HG02970 (cell line): ENCODE results near the gene SGPP1.
A peak's percentile ranks its signal among the peaks of the same experiment; 100 is the strongest.
"Not testable (repeated sequence)": the region's sequence is repeated elsewhere in the genome, so short reads cannot be mapped to it uniquely, and the experiment has no call there.

Source experiments
- ATAC-seq: cut with Tn5 transposase; IDR thresholded peaks from one replicate; pipeline ENCODE4 v1.9.1; 2021; ENCODE audit warnings: mild to moderate bottlenecking, moderate library complexity, moderate number of reproducible peaks; ENCODE audit not compliant: unreplicated experiment, low FRiP score

SGPP1 gene

DNA sequence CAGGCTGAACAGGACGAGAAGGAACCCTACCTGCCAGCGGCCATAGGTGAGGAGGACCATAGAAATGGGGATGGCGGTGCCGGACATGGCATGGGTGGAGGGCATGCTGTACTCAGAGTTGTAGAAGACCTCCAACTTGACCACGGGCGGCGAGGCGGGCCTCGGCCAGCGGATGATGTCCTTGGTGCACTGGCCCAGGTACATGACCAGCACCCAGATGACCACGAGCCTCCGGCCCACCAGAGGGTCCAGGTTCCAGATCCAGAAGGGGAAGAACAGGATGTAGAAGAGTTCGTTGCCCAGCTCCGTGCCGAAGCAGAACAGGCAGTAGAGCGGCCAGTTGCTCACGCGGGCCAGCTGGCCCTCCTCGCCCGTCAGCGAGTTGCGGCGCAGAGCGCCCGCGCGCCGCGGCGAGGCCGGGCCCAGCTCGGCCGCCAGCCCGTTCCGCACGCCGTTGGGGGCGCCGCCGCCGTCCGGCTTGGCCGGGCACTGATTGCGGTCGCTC is 582 bp downstream of the SGPP1 start:
- ATAC-seq = peak; percentile 24

DNA sequence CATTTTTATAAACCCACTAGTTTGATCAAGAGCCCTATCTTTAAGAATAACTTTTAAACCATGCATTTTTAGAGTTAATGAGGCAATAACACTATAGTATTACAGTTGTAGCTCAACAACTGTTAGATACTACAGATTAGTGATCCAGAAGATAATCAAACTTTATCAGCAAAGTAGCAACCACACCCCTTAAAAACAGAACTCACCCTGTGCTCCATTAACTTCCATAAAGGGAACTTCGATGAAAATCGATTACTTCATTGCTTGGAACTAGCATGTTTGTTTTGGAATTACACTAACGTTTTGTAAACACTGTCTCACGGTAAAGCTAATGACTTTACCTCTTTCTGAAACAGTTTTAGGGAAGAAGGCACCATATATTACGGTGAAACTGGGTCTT is 1.4 kb downstream of the SGPP1 start:
- ATAC-seq = no peak

DNA sequence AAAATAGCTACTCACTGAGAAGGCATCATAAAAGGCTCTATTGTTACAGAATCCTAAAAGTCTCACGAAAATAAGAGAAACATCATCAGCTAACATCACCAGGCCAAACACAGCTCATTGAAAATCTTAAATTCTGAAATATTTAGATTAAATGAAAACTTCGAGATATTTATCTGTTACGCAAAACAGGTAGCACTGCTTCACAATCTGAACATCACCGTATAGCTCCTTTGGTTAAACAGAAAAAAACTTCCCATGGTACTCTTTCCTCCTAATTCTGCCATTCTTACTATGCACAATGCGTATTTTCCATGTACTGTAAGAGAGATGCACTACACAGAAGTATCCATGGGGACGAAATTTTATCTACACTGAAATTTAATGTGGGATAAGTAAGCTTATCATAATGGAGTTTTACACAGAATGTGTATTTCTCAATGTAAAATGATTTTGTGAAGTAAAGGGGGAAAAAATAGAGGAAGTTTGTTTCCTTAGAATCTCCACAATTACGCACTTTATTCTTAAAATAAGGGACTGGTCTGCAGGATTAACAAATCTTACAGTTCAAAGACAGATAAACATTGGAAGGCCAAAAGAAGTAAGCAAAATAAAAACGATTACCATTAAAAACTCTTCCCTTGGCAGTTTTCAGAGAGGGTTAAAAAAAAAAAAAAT is 1.9 kb downstream of the SGPP1 start:
- no peak for ATAC-seq

DNA sequence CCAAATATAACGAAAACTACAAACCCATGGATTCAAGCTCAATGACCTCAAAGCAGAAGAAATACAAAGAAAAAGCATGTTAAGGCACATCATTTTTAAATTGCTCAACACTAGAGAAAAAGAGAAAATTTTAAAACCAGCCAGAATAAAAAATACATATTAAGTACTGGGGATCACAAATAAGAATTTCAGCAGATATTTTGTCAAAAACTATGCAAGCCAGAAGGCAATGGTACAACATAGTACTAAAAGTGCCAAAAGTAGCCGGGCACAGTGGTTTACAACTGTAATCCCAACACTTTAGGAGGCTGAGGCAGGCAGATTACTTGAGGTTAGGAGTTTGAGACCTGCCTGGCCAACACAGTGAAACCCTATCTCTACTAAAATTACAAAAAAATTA is 10.2 kb downstream of the SGPP1 start:
- no peak for ATAC-seq

DNA sequence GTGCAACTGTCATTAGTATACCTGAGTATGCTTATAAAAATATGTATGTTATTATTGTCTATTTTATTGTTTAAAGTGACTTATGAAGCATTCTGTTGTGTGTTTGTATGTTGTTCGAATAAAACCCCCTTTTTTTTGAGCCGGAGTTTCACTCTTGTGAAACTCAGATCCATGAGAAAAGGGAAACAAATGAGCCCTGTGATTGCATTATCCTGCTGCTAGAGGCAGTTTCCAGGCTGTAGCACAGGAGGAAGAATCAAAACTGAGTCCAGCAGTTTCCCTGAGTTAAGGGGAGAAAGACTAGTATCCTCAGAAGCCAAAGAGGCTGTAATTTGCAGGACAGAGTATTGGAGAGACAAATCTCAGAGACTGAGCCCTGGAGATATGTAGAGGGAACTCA is 12.5 kb downstream of the SGPP1 start:
- ATAC-seq = no peak

DNA sequence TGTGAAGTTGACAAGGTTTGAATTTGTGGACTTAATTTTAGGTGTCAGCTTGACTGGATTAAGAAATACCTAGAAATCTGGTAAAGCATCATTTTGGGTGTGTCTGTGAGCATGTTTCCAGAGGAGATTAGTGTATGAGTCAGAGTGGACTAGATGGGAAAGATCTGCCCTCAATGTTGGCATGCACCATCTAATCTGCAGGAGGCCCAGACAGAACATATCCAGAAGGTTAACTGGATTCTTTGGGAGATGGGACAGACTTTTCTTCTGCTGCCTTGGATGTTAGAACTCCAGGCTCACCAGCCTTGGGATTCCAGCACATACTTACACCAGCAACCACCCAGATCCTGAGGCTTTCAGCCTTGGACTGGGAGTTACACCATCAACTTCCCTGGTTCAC is 14.1 kb downstream of the SGPP1 start:
- no peak for ATAC-seq

DNA sequence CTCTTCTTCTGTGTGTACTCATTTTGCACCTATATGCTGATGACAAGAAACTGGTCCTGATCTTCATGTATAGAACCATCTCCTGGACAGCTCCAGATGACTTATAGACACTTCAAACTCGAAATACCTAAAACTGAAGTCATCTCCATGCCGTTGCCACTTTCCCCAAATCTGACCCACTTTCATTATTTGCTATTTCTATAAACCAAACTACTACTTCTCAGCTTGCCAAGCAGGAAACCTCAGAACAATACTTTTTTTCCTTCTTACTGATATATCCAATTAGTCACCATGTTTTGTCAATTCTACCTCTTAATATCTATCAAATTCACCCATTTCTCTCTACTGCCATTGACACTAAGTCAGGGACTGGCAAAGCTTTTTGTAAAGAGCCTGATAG is 14.8 kb downstream of the SGPP1 start:
- ATAC-seq = no peak

DNA sequence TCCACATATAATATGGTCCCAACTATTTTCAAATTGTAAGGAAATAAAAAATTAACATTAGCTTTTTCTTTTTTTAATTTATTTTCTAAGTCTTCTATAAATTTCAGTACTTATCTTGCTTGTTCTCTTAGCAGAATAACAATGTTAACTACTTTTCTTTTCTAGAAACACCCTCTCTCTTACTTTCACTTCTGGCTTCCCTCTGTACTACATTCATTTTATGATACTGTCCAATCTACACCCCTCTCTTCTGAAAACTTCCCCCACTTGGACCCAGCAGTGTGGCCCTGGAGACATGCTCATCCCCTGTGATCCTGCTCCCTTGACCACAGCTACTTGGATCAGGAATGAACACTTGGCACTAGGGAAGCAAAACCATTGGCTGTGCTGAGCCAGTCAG is 15.7 kb downstream of the SGPP1 start:
- ATAC-seq = no peak

DNA sequence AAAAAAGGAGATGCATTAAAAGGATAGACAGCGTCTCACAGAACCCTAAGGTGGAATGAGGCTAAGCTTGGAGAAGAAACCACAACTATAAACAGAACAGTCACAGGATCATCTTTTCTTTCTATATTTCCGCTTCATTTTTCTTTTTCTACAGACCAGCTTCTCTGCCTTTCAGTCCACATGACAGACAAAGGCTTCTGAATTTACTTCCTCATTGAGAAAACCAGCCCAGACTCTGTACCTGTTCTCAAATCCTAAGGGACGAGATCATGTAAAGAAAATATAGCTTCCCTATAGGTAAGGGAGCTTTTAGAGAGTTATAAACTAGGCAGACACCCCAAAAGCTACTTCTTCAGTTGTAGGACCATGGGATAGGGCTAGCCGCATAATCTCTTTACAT is 17.4 kb downstream of the SGPP1 start:
- ATAC-seq = no peak

DNA sequence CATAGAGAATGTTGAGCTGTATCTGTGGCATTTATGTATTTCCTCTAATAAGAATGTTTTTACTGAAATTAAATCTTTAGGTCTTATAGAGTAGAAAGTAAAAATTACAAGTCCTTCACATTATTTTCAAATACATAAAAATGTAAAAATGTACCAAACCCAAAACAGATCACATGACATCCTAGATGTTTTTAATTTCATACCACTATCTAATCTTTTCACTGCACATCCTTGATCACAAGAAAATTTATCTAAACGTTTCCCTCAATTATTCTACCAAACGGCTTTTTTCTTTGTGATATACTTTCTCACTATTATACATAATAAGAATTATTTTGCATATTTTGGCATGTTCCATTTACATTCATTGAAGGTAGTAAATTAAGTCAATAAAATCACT is 18.3 kb downstream of the SGPP1 start:
- no peak for ATAC-seq

DNA sequence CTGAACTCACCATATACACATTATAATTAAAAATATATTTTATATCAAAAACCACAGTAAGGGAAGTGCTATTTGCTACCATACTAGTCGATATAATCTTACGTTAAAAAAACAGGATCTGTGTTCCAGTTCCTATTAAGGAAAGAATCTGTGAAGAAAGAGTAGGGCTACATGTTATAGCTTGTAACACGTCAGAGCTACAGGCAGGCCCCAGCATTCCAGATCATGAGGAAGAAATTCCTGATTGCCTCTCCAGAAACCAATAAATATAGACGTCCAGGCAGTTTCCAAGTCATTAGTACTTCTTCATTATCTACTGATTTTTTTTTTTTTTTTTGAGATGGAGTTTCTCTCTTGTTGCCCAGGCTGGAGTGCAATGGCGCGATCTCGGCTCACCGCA is 20.6 kb downstream of the SGPP1 start:
- ATAC-seq = no peak

DNA sequence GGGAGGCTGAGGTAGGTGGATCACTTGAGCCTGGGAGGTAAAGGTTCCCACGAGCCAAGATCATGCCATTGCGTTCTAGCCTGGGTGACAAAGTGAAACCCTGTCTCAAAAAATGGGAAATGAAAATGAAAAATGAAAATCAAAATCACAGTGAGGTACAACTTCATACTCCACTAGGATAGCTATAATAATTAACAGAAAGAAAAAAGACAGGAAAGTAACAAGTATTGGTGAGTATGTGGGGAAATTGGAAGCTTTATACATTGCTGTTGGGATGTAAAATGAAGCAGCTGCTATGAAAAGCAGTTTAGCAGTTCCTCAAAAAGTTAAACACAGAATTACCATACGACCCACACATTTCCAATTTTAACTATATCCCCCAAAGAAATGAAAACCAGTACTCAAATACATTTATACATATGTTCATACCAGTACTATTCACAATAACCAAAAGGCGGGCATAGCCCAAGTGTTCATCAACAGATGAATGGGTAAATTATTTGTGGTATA is 22.2 kb downstream of the SGPP1 start:
- ATAC-seq = no peak

DNA sequence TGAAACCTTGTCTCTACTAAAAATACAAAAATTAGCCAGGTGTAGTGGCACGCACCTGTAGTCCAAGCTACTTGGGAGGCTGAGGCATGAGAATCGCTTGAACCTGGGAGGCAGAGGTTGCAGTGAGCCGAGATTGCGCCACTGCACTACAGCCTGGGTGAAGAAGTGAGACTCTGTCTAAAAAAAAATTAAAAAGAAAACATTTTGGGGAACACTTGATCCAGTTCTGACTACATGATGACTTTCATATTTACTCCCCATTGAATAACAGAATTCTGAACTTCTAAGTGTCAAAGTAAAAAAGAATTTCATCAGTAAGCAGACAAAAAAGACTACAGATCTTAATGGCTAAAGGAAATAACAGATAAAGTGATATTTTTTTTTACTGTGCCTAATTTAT is 25.3 kb downstream of the SGPP1 start:
- ATAC-seq = not testable (repeated sequence)

DNA sequence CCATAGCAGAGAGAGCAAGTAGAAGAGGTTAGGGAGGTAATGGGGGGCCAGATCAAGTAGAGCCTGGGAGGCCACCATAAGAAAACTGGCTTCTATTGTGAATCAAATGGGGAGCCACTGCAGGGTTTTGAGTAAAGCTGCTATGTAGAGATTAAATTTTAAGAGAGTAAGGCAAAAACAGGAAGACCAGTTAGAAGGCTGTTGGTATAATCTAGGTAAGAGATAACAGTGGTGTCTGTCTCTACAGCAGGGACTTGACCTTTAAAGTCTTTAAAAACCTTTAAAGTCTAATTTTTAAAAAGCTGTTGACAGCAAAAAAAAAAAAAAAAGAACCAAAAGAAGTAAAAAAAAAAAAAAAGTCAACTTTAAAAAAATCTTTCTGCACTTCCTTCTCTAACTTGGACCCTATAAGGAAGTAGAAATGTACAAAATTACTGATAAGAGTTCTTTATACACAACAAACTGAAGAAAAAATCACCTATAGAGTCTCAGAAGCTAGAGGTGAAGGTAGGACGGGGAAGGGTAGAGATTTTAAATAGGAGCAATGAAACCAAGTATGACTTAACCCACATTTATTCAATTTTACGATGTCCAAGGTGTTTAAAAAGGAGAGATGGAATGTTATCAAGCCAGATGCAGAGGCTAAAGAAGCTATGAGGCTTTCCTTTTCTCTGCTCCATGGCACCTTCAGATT is 26.1 kb downstream of the SGPP1 start:
- ATAC-seq = no peak

DNA sequence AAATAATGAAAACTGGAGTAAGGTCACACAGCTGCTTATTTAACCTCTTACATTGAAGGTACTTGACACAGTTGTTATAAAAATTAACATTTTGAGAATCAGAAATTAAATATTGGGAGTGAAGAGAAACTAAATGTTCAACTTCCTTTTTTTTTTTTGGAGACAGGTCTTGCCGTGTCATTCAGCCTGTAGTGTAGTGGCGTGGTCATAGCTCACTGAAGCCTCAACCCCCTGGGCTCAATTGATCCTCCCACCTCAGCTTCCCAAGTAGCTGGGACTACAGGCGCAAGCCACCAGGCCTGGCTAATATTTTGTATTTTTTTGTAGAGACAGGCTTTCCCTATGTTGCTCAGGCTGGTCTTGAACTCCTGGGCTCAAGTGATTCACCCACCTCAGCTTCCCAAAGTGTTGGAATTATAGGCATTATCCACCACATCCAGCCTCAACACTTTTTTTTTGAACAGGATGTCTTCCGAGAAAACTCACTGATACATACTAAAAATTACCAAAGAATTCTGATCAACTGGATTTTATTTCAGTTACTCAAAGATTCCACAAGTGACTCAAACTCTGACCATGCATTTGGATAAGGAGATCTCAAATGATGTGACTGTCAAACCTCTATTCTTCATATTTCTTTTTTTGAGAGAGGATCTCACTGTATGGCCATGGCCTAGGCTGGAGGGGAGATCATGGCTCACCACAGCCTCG is 35.4 kb downstream of the SGPP1 start:
- no peak for ATAC-seq

DNA sequence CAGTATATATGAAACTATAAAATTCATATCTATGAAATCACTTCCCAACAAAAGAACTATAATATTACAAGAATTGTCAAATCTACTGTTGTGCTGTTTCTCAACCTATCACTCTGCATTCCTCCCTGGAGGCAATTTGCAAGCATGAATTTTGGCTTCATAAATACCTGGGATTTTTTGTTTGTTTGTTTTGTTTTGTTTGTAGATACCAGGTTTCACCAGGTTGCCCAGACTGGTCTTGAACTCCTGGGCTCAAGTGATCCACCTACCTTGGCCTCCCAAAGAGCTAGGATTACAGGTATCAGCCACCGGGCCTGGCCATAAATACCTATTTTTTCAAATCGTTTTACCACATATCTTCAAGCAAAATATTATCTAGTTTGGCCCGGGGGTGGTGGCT is 38.7 kb downstream of the SGPP1 start:
- no peak for ATAC-seq

DNA sequence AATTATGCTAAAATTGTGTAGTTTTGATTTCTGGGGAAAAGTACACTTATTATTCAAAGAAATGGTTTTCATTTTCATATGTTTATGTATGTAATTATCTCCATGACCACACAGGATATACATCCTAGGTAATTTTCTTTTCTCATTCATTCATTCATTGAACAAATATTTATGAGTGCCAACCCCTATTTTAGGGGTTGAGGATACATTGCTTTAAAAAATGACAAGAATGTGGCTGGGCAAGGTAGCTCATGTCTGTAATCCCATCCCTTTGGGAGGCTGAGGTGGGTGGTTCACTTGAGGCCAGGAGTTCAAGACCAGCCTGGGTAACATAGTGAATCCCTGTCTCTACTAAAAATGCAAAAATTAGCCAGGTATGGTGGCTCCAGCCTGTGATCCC is 40.9 kb downstream of the SGPP1 start:
- no peak for ATAC-seq

DNA sequence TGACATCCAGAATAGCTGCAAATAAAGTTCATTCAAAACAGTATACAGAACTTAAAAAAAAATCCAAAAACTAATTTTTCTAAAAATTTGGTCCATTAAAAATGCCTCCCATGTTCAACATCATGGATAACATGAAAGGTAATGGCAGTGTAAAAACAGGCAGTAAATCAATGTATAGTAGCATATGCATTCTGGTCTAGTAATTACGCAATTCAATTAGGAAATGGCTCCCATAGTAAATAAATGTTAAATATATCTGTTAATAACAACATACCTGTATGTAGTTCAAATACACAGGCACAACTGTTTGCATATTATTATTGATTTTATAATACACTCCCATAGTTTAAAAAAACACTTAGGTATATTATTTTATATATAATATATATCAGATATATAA is 42.5 kb downstream of the SGPP1 start:
- no peak for ATAC-seq

DNA sequence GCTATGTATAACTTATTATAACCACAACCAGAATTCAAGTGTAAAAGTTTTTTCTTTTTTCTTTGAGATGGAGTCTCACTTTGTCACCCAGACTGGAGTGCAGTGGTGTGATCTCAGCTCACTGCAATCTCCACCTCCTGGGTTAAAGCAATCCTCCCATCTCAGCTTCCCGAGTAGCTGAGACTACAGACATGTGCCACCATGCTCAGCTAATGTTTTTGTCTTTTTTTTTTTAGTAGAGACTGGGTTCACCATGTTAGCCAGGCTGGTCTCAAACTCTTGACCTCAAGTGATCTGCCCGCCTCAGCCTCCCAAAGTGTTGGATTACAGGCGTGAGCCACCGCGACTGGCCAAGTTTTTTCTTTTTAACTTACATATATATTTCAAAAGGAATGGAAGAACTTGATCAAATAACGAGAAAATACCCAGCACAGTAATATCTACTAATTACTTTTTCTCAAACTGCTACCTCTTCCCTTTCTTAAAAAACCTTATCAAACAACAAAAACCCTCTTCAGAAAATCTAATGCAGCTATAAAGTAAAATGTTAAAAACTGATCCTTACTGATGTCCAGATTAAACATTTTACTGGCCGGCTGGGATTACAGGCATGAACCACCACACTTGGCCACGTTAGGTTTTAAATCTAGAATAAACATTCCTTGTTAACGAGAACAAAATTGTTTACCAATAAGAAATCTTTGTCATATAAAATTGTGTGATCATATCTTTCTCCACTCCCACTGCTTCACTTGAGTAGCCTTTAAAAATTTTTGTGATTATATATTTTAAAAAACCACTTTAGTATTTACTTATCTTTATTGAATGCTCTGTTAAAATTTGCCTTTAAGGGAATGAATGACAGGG is 44.9 kb downstream of the SGPP1 start:
- ATAC-seq = no peak

DNA sequence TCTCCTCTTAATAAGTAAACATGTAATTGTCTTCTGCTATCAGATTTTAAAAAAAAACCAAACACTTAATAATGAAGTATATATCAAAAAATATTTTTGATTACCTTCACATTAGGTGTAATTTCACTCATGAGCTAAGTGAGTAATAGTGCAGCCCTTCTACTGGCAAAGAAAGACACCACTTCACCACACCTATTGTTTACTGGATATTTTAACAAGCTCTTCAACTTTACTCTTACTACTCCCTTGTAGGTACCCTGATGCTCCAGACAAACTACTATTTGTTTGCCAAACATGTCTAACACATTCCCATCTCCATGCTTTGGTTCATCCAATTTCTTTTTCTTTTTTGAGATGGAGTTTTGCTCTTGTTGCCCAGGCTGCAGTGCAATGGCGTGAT is 49.3 kb downstream of the SGPP1 start:
- ATAC-seq = no peak
